Fibroblast of upper back skin (primary cell): ENCODE results near the gene ADAMTS13.
A peak's percentile ranks its signal among the peaks of the same experiment; 100 is the strongest.

ENCODE experiments used
- DNase-seq: peaks from one replicate; pipeline ENCODE4 v3.0.0-alpha.2; 2013

The ADAMTS13 gene

DNA sequence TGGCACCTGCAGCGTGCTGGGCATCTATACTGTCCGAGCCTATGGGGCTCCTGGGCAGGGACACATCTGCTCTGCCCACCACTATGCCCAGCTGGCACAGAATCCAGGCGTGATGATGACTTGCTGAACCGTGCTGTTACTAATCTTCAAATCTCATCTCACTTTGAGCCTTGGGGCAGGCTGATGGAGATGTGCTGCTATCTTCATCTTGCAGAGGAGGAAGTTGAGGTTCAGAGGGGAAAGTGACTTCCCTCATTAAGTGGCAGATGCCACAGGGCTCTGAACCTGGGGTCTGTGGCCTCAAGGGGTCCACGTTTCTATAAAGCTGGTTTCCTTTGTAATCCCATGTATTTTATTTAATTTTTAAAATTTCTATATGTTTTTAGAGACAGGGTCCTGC lies 52.0 kb downstream of the ADAMTS13 start:
- no peak for DNase-seq

DNA sequence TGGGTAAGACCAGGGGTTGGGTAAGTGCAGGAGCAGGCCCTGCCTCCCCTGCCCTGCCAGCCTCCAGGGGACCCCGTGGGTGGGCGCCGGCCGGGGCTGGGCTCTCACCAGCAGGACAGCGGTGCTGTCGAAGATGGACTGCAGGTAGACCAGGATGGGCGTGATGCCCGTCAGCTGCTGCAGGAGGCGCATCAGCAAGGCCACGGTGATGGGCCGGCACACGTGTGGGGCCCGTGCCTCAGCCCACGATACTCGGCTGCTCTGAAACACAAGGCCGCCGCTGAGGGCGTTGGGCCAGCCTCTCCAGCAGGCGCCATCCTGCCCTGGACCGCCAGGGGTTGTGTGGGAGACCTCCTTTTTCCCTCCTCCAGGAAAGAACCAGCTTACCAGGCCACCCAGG lies 52.7 kb downstream of the ADAMTS13 start:
- no peak for DNase-seq

DNA sequence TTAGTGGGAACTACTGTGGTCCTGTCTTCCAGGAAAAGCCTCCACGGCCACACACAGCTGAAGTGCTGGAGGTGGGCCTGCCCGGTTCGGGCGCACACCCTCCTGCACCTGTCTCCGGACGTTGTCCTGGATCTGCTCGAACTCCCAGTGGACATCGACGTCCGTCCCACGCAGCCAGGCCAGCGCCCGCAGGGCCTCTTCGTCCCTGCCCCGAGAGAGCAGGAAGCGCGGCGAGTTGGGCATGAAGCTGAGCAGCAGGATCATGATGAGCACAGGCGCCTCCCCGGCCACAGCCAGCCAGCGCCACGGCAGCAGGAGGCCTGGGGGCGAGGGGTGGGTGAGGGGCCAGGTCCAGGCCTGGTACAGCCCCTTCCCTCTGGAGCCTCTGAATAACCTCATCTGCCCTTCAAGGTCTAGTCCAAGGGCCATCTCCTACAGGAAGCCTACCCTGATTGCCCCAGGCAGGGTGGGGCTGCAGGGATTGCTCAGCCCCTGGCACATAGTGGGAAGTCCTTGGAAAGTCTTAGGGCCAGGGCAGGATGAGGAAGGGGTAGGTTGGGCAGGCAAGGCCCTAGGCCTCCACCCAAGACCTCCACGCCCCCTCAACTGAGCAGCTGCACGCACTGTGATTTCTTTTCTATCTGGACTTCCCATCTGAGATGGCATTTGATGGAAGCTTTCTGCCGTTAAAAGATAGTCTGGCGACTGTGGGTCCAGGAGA lies 53.3 kb downstream of the ADAMTS13 start:
- no peak for DNase-seq

DNA sequence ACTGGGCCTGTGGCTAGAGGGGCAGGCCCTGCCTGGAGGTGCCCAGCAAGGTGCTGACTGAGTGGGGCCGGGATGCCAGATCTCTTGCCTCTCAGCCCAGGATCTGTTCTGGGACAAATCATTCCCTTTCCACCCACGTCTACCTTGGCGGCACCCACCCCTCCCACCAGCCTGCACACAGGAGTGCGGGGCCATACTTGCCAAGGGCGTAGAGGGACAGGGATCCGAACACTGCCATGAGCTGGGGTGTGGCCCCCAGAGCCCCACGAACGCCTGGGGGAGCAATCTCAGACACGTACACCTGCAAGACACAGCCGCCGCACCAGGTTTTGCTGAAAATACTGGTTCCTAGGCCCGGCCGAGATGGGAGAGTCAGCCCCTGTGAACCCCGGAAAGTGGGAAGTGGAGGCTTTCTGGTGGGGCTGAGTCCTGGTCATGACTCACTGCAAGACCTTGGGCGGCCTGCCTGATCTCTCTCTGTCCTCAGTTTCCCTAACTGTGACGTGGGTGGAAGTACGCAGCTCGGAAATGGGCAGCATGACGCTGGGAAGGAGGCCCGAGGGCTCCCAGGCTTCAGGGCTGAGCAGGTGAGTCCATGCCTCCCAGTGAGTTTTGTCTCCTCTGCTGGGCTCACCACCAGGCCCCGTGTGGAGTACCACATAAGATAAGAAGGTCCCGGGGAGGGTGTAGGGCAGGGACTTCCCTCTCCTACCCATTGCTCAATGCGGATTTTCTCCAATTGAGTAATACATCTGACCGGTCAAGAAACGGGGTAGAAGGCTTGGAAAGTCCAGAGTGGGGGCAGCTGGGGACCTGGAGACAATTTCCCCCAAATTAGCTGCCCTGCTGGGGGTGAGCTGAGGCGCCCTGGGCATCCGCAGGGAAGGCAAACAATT lies 54.1 kb downstream of the ADAMTS13 start:
- no peak for DNase-seq

DNA sequence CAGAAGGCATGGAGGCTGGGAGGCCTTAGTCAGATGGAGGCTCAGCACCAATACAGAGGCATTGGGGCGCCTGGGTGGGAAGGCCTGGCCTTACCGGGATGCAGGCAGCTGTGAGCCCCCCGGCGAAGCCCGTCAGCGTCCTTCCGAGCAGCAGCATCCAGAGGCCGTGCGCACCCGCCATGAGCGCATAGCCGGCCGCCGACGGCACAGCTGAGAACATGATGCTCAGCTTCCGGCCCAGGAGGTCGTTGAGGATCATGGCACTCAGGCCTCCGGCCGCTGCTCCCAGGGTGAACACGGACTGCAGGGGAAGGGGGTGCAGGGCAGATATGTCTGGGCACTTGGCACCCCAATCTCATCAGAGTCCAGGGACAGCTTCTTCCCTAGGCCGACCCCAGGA lies 54.8 kb downstream of the ADAMTS13 start:
- no peak for DNase-seq

DNA sequence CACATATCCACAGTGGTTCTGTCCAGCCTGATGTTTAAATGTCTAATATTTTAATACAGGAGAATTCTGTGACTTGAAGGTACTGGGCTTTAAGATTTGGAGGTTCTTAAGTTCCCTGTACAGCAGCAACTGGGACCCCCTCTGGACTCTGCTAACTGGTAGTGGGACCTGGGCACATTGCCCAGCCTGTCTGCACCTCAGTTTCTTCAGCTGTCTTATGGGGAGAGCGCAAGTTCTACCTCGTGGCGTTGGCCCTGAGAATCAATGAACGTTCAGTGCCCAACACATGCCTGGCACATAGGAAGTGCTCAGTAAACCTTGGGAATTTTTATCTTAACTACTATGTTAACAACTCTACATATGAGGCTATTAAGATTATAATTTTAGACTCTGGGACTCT lies 55.3 kb downstream of the ADAMTS13 start:
- DNase-seq: no peak

GRCh38 chr9:133477992-133478850 lies 56.1 kb downstream of the ADAMTS13 start:
- no peak for DNase-seq

- peak; percentile 73 for DNase-seq
These were observed 56.9 kb downstream of the ADAMTS13 start, which contains the start of gene SLC2A6 for GRCh38 chr9:133478851-133479711. Gene SLC2A6 (minus strand): TSS chr9:133479099. CDS start chr9:133479059, 40 bp downstream.

- DNase-seq: no peak
These were observed 61.4 kb downstream of the ADAMTS13 start for GRCh38 chr9:133483611-133484010.

- no peak for DNase-seq
These were observed 62.7 kb downstream of the ADAMTS13 start for GRCh38 chr9:133484671-133485437.

DNA sequence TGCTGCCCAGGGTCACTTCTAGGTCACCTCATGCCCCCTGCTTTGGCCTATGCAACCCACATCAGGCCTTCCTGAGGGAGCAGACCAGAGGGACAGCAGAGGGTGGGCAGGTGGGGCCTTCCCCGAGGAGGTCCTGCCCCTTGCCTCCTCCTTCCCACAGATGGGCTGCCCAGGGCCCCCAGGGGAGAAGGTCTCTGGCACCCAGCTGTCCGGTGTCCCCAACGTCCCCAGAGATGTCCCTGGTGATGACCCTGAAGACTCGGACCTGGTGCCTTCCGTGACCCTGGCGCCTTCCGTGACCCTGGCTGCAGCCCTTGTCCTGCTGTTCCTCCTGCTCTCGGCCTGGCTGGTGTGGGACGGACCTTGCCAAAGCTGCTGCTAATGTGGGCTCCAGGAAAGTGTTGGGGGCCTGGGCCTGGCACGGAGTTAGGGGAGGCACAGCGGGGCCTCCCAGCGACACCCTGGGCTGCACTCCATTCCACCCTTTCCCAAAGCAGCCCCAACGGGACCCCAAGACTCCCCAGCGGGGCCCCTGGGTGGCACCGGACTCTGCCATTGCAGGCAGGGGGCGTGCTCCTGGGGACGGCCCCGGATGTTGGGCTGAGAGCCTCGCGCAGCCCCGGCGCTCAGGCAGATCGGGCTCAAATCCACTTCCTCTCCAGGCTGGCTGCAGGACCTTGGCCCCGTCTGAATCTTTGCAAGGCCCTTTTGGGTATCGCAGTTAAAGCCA lies 63.5 kb downstream of the ADAMTS13 start:
- no peak for DNase-seq

GRCh38 chr9:133487331-133487725 lies 65.2 kb downstream of the ADAMTS13 start:
- no peak for DNase-seq

- DNase-seq: no peak
These were observed 66.6 kb downstream of the ADAMTS13 start for GRCh38 chr9:133488686-133489252.

DNA sequence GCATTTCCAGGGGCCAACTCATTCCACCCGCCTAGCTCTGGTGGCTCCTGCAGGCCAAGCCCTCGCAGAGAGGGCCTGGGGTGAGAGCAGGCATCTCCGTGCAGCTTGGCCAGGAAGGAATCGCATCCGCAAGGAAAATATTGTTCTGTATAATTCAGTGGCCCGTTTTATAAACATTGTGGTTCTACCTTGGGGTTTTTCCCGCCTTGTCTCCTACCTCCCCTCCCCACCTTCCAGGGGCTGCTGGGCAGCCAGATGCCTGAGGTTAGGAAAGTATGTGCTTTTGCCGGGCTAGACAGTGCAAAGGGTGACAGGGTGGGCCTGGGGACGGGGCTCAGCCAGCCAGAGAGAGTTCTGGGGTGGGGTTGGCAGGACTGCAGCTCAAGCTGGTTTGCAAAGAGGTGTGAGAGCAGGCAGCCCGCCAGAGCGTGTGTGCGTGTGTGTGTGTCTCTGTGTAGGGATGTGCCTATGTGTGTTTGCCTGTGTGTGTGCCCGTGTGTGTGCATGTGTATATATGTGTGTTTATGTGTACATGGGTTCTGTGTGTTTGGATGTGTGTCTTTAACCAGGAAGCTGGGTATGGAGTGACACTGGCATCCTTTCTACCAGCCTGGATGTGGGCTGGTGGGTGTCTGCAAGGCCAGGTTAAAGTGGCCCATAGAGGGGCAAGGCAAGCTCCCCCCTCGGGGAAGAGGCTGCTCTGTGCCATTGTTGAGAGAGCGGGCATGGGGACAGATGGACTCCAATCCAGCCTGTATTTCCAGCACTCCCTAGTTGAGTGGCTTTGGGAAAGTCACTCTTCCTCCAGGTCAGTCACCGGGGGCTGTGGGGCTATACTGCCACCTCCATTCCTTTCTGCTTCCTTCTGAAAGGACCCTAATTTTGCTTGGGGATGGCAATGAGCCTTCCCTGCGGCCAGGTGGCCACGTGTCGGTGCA lies 67.4 kb downstream of the ADAMTS13 start:
- no peak for DNase-seq

DNA sequence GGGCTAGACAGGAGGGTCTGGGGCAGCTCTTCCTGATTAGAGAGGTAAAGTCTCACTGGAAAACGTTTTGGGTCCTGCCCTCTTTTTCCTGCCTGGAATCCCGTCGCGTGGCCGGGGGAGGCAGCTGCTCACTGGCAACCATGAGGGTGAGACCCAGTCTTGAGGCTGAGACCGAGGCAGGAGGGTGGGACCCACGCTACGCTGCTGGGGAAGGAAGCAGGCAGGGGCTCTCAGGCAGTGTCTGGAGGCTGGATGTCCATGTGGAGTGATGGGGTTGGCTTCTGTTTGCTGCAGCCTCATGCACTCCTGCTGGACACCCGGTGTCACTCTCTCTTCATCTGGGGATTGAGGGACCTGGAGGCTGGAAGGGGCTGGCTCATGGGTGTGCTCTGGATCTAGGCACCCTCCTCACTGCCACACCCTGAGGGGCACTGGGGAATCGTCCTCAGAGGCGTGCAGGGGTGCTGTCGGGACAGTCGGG lies 68.1 kb downstream of the ADAMTS13 start:
- DNase-seq: no peak

DNA sequence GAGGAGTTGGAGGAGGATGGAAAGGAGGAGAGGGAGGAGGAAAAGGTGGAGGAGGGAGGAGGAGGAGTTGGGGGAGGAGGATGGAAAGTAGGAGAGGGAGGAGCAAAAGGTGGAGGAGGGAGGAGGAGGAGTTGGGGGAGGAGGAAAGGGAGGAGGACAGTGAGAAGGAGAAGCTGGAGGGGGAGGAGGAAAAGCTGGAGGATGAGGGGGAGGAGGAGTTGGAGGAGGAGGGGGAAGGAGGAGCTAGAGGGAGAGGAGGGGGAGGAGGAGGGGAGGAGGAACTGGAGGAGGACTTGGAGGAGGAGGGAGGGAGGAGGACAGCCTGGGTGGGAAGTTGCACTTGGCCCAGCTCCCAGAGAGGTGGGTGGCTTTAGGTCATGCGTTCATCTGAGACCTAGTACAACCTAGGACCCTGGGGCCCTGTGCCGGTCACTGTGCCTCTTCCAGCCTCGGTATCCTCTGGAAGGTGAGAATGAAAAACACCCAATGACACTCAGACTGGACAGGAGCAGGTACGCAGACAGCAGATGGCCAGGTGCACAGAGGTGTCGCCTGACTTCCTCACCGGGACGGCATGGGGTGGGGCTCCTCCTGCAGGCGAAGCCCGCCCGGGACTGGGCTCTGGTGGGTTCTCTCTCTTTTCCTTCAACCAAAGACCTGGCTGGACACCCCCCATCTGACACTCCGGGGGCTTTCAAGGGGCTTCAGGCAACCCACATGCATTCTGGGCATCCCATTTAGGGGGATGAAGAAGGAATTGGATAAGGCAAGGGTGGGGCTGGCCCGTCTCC lies 68.9 kb downstream of the ADAMTS13 start:
- DNase-seq: no peak

DNA sequence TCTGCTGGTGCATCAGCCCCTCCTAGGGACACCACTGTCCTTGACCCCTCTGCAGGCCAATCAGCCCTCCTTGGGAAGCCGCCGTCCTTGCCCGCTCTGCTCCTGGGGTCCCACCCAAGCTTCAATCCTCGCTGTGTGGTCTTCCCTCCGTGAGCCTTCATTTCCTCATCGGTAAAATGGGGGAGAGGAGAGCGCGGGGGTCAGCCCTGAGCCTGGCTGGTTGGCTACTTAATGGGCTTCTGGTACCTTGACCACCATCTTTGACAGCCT lies 69.4 kb downstream of the ADAMTS13 start:
- no peak for DNase-seq
